DOHH2 (cell line): Measurements from ENCODE around the gene C16orf95.

Source experiments
- EZH2phosphoT487 ChIP-seq: fragments of 200-600 bp; sonication (generic); IDR thresholded peaks from 2 replicates; pipeline ENCODE4 v1.6.1; 2017; ENCODE audit warnings: borderline replicate concordance, mild to moderate bottlenecking, antibody characterized with exemption, low read length, moderate library complexity, mixed read lengths
- TF ChIP-seq, protein P1 (sequence below): fragments of 200-600 bp; sonication (generic); IDR thresholded peaks from one replicate; pipeline ENCODE4 v1.5.1; 2014; ENCODE audit warnings: antibody characterized with exemption, mild to moderate bottlenecking, low read depth, low read length; ENCODE audit not compliant: poor library complexity, severe bottlenecking

DNA sequence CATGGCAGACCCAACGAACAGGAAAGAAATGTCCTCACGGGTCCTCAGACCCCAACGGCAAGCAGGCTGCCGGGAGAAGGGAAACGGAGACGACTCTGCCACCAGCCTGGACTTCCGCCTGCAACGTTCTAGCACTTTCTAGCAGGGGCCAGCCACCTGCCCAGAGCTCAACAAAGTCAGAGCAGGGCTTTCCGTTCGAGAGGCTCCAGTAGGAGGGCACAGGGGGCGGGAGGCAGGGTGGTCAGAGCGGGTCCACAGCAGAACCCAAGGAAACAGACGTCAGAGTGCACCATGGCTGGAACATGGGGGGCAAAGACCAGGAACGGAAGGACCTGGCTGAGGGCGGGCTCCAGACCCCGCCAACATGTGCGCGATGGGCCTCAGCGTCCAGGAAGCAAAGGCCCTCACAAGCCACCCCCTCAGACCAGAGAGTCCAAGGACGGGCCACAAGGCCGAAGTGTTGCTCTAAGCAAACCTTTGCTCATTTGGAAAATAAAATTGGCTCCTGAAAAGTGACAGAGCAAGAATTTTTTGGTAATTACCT is 29.4 kb upstream of the C16orf95 start:
- TF ChIP-seq, protein P1, sequence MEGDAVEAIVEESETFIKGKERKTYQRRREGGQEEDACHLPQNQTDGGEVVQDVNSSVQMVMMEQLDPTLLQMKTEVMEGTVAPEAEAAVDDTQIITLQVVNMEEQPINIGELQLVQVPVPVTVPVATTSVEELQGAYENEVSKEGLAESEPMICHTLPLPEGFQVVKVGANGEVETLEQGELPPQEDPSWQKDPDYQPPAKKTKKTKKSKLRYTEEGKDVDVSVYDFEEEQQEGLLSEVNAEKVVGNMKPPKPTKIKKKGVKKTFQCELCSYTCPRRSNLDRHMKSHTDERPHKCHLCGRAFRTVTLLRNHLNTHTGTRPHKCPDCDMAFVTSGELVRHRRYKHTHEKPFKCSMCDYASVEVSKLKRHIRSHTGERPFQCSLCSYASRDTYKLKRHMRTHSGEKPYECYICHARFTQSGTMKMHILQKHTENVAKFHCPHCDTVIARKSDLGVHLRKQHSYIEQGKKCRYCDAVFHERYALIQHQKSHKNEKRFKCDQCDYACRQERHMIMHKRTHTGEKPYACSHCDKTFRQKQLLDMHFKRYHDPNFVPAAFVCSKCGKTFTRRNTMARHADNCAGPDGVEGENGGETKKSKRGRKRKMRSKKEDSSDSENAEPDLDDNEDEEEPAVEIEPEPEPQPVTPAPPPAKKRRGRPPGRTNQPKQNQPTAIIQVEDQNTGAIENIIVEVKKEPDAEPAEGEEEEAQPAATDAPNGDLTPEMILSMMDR = no peak
- TF ChIP-seq EZH2phosphoT487 = no peak
